Gastroesophageal sphincter (tissue), 4 donors: ENCODE measurements around the gene SESN2. TPM values are rescaled to one million over a fixed set of nuclear protein-coding genes. Genes with fewer than 3 reads are reported as not detected.

Source experiments
- ATAC-seq: fragments of 150-250 bp; one replicate; pipeline ENCODE4 v1.9.1; 2016; ENCODE audit warnings: mild to moderate bottlenecking, moderate library complexity
- H3K27ac ChIP-seq, 4 donors: fragments of 200-600 bp; sonication (generic) in 3 of 4; 1 replicate in 3 of 4; 2 replicates in 1 of 4; pipeline ENCODE4 v1.5.1; 2016 to 2019
- H3K27me3 ChIP-seq: fragments of 200-600 bp; sonication (generic); one replicate; pipeline ENCODE4 v1.5.1; 2019
- H3K36me3 ChIP-seq, 2 donors: fragments of 200-600 bp; sonication (generic); one replicate each; pipeline ENCODE4 v1.5.1; 2019; ENCODE audit warnings: control low read depth in 1 of 2
- H3K4me1 ChIP-seq, 3 donors: fragments of 200-600 bp; sonication (generic); 1 replicate in 2 of 3; 2 replicates in 1 of 3; pipeline ENCODE4 v1.5.1; 2016 to 2019; ENCODE audit warnings: control low read depth in 2 of 3
- H3K4me3 ChIP-seq, 2 donors: fragments of 200-600 bp; sonication (generic); one replicate each; pipeline ENCODE4 v1.5.1; 2019; ENCODE audit warnings: mild to moderate bottlenecking in 1 of 2, moderate library complexity in 1 of 2
- H3K9me3 ChIP-seq, 3 donors: fragments of 200-600 bp; sonication (generic); one replicate each; pipeline ENCODE4 v1.5.1; 2017 to 2019; ENCODE audit warnings: control low read depth in 2 of 3
- CTCF ChIP-seq, 4 experiments: fragments of 200-600 bp in 2 of 4; fragments of 450-650 bp in 2 of 4; sonication (generic) in 1 of 4; IDR thresholded peaks; one replicate each; pipeline ENCODE4 v1.5.1; 2017 to 2019; ENCODE audit warnings: antibody characterized with exemption in 4 of 4, mild to moderate bottlenecking in 2 of 4, moderate library complexity in 2 of 4
- EP300 ChIP-seq: sonication (generic); formaldehyde crosslinking; IDR thresholded peaks from one replicate; pipeline ENCODE4 v1.6.1; 2017; ENCODE audit warnings: antibody characterized with exemption, mild to moderate bottlenecking
- POLR2A ChIP-seq, 2 donors: fragments of 450-650 bp; IDR thresholded peaks; one replicate each; pipeline ENCODE4 v1.6.1; 2017; ENCODE audit warnings: antibody characterized with exemption in 2 of 2, mild to moderate bottlenecking in 2 of 2, moderate library complexity in 1 of 2
- POLR2AphosphoS5 ChIP-seq: sonication (generic); formaldehyde crosslinking; IDR thresholded peaks from one replicate; pipeline ENCODE4 v1.6.1; 2017; ENCODE audit warnings: antibody characterized with exemption
- WGBS, 2 donors: methylation state at CpG; one replicate each; pipeline ENCODE4 v1.1.5; 2018; ENCODE audit warnings: low coverage in 1 of 2; 5-methylcytosine and 5-hydroxymethylcytosine counted together
- total RNA-seq, 4 donors: library from RNA; depleted of rRNA; stranded (reverse); fragments of >200 nt; gene quantifications; one replicate each; pipeline ENCODE4 v1.1.0, GENCODE V29; 2016

Gene SESN2
- total RNA-seq, 4 donors from 2014 or later = 7.7 to 10.0 (median 8.3) TPM

GRCh38 chr1:28279721-28280120 is 20.4 kb downstream of the SESN2 start:
- Histone ChIP-seq H3K27ac (no peak overlapping the region), H3K4me1 (no peaks in the 10 kb centered on the region), H3K4me3 (no peak overlapping the region), H3K36me3 (peaks cover 0 to 84% of the 10 kb centered on the region in 2 donors), H3K27me3 (no peaks in the 10 kb centered on the region), H3K9me3 (no peaks in the 10 kb centered on the region)
- 94% methylated on average over 7 of the region's 7 CpGs; no CpG with 5 or more reads in 1 of the 2 donors for WGBS, 2 donors
- TF ChIP-seq CTCF (IDR thresholded peaks at IDR 0.05) = no peak
- no peak for TF ChIP-seq POLR2AphosphoS5
- no peak for TF ChIP-seq POLR2A (IDR thresholded peaks at IDR 0.05)
- no peak for TF ChIP-seq EP300
- no peak for ATAC-seq

GRCh38 chr1:28280501-28280900 is 21.2 kb downstream of the SESN2 start:
- Histone ChIP-seq H3K9me3 (no peaks in the 10 kb centered on the region), H3K27me3 (no peaks in the 10 kb centered on the region), H3K27ac (peak overlapping the region in 2 of 4 donors; percentile 0 to 17), H3K4me3 (no peak overlapping the region), H3K4me1 (no peaks in the 10 kb centered on the region), H3K36me3 (peaks cover 0 to 76% of the 10 kb centered on the region in 2 donors)
- no peak for TF ChIP-seq POLR2AphosphoS5
- no peak for TF ChIP-seq CTCF (IDR thresholded peaks at IDR 0.05)
- TF ChIP-seq POLR2A (IDR thresholded peaks at IDR 0.05) = no peak
- TF ChIP-seq EP300 = no peak
- WGBS, 2 donors = 91% methylated on average over 7 of the region's 8 CpGs; no CpG with 5 or more reads in 1 of the 2 donors
- ATAC-seq = peak; percentile 37

- 29 to 89% methylated on average over 1 of the region's 5 CpGs for WGBS, 2 donors
- H3K4me3 ChIP-seq = no peak overlapping the region
- peak; percentile 24 for ATAC-seq
- H3K9me3 ChIP-seq = no peaks in the 10 kb centered on the region
- H3K36me3 ChIP-seq = peaks cover 0 to 71% of the 10 kb centered on the region in 2 donors
- no peaks in the 10 kb centered on the region for H3K27me3 ChIP-seq
- TF ChIP-seq EP300 (no peak), POLR2A (IDR thresholded peaks at IDR 0.05) (no peak), CTCF (IDR thresholded peaks at IDR 0.05) (no peak)
- peak overlapping the region in 2 of 4 donors; percentile 0 to 17 for H3K27ac ChIP-seq
- no peaks in the 10 kb centered on the region for H3K4me1 ChIP-seq
Observed at GRCh38 chr1:28280977-28281381, 21.7 kb downstream of the SESN2 start.

GRCh38 chr1:28281608-28282425 is 22.5 kb downstream of the SESN2 start:
- ATAC-seq = no peak
- Histone ChIP-seq H3K27me3 (no peaks in the 10 kb centered on the region), H3K9me3 (no peaks in the 10 kb centered on the region), H3K4me1 (no peaks in the 10 kb centered on the region), H3K4me3 (no peak overlapping the region), H3K27ac (no peak overlapping the region), H3K36me3 (peaks cover 0 to 63% of the 10 kb centered on the region in 2 donors)
- no peak for TF ChIP-seq POLR2AphosphoS5
- no peak for TF ChIP-seq CTCF (IDR thresholded peaks at IDR 0.05)
- no peak for TF ChIP-seq EP300
- no peak for TF ChIP-seq POLR2A (IDR thresholded peaks at IDR 0.05)
- 88 to 93% methylated on average over 1 to 5 of the region's 14 CpGs for WGBS, 2 donors
